ENCODE data around the gene STARD5. TPM values are rescaled to one million over a fixed set of nuclear protein-coding genes. Genes with fewer than 3 reads are reported as not detected.

The STARD5 gene
- total RNA-seq, 4 donors from 2014 or later: 1.5 to 11.3 (median 8.5) TPM

DNA sequence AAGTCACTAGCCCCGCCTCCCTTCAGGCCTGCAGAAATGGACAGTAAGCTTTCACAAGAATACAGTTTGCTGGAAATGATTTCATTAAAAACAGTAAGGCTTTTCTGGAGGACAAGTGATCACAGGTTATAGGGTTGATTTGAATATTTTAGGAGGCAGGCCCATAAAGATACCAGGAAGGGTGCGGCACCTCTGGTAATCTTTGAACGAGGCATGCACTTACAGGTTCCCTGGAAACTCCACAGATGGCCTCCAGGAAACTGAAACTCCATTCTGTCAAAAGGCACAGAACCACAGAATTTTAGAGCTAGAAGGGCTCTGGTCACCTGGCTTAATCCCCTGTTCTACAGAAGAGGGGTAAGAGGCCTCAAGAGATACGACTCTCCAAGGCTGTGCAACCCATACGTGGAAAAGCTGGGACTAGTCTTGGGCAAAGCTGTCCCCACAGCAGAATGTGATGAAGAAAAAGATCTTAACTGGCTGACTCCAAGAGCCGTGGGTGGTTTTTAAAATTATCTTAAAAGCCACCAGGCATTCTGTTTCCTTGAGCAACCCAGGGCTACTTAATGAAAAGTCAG is 1.2 kb downstream of the STARD5 start:
- no peak for TF ChIP-seq POLR2A (IDR thresholded peaks at IDR 0.05)
- TF ChIP-seq, protein P1, sequence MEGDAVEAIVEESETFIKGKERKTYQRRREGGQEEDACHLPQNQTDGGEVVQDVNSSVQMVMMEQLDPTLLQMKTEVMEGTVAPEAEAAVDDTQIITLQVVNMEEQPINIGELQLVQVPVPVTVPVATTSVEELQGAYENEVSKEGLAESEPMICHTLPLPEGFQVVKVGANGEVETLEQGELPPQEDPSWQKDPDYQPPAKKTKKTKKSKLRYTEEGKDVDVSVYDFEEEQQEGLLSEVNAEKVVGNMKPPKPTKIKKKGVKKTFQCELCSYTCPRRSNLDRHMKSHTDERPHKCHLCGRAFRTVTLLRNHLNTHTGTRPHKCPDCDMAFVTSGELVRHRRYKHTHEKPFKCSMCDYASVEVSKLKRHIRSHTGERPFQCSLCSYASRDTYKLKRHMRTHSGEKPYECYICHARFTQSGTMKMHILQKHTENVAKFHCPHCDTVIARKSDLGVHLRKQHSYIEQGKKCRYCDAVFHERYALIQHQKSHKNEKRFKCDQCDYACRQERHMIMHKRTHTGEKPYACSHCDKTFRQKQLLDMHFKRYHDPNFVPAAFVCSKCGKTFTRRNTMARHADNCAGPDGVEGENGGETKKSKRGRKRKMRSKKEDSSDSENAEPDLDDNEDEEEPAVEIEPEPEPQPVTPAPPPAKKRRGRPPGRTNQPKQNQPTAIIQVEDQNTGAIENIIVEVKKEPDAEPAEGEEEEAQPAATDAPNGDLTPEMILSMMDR (IDR thresholded peaks at IDR 0.05): no peak
- H3K4me1 ChIP-seq: peaks cover 11 to 16% of the 10 kb centered on the region in 2 donors
- H3K27me3 ChIP-seq: no peaks in the 10 kb centered on the region
- no peak for DNase-seq
- 87 to 89% methylated on average over 6 of the region's 6 CpGs for WGBS, 2 donors
- H3K27ac ChIP-seq: no peak overlapping the region
- no peaks in the 10 kb centered on the region for H3K9me3 ChIP-seq
- H3K4me3 ChIP-seq (replicated peaks in 1 of 3): no peak overlapping the region
- intact Hi-C loops (cut with DNase I): no loop called here
- peaks cover 6 to 13% of the 10 kb centered on the region in 2 donors for H3K36me3 ChIP-seq

DNA sequence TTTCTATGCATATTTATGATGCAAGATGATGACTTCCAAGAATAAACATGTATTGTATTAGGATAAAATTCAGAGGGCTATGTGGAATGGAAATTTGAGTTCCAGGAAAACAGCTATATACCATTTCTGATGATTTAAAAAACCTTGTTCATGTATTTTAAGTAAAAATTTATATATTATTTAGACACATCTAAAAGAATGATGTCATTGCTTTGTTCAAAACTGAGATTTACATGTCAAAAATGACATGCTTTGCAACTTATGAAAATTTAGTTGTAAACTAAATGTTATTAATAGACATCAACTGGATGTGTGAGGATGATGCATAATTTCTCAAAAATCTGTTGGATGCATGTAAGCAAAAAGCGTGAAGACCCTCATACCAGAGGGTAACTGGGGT is 2.3 kb downstream of the STARD5 start:
- no peak for TF ChIP-seq POLR2A (IDR thresholded peaks at IDR 0.05)
- TF ChIP-seq, protein P1 (IDR thresholded peaks at IDR 0.05): no peak
- intact Hi-C loops (cut with DNase I): no loop called here
- DNase-seq: no peak
- no peaks in the 10 kb centered on the region for H3K9me3 ChIP-seq
- peaks cover 8 to 19% of the 10 kb centered on the region in 2 donors for H3K36me3 ChIP-seq
- no peak overlapping the region for H3K27ac ChIP-seq
- no peaks in the 10 kb centered on the region for H3K27me3 ChIP-seq
- H3K4me1 ChIP-seq: peaks cover 11 to 16% of the 10 kb centered on the region in 2 donors
- no peak overlapping the region for H3K4me3 ChIP-seq (replicated peaks in 1 of 3)
- 93 to 97% methylated on average over 1 of the region's 1 CpG for WGBS, 2 donors

DNA sequence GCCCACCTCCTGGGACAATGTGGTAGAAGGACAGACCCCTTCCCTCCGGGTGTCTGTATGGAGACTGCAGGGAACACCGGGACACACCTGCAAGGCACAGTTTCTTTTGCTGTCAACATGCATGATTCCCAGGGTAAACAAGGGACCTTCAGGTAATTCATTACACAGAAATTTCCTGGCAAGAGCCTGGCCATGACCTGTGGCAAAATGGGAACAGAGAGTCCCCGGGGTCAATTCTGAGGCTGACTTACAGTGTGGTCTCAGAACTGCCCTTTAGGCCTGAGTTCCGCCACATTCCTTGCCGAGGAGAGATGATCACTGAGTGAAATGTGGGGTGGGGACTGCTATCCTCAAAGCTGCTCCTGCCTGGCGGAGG is 6.3 kb downstream of the STARD5 start:
- Histone ChIP-seq H3K27ac (no peak overlapping the region), H3K9me3 (no peaks in the 10 kb centered on the region), H3K36me3 (peaks cover 8 to 19% of the 10 kb centered on the region in 2 donors), H3K27me3 (no peaks in the 10 kb centered on the region), H3K4me1 (peaks cover 0 to 10% of the 10 kb centered on the region in 2 donors), H3K4me3 (replicated peaks in 1 of 3) (no peak overlapping the region)
- no peak for DNase-seq
- TF ChIP-seq, protein P1 (IDR thresholded peaks at IDR 0.05): no peak
- intact Hi-C loops (cut with DNase I): no loop called here
- 91 to 97% methylated on average over 4 to 6 of the region's 6 CpGs for WGBS, 2 donors

DNA sequence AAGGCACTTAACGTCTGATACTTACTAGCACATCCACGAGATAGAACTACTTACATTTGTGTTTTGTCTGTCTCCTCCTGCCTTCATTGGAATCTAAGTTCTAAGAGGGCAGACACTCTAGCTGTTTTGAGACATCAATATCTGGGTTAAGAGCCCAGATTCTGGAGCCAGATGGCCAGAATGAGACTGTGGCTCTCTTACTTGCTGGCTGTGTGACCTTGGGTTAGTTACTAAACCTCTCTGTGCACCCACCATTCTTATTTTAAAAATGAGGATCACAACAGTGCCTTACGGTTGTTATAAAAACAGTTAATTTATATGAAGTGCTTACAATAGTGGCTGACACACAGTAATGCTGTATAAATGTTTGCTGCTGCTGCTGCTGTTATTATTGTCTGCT is 7.7 kb downstream of the STARD5 start:
- Histone ChIP-seq H3K9me3 (no peaks in the 10 kb centered on the region), H3K27ac (no peak overlapping the region), H3K36me3 (peaks cover 8 to 23% of the 10 kb centered on the region in 2 donors), H3K4me3 (replicated peaks in 1 of 3) (no peak overlapping the region), H3K27me3 (no peaks in the 10 kb centered on the region), H3K4me1 (peaks cover 0 to 12% of the 10 kb centered on the region in 2 donors)
- no peak for TF ChIP-seq POLR2A (IDR thresholded peaks at IDR 0.05)
- TF ChIP-seq, protein P1 (IDR thresholded peaks at IDR 0.05): no peak
- intact Hi-C loops (cut with DNase I): no loop called here
- 89 to 90% methylated on average over 3 of the region's 3 CpGs for WGBS, 2 donors
- DNase-seq: no peak

DNA sequence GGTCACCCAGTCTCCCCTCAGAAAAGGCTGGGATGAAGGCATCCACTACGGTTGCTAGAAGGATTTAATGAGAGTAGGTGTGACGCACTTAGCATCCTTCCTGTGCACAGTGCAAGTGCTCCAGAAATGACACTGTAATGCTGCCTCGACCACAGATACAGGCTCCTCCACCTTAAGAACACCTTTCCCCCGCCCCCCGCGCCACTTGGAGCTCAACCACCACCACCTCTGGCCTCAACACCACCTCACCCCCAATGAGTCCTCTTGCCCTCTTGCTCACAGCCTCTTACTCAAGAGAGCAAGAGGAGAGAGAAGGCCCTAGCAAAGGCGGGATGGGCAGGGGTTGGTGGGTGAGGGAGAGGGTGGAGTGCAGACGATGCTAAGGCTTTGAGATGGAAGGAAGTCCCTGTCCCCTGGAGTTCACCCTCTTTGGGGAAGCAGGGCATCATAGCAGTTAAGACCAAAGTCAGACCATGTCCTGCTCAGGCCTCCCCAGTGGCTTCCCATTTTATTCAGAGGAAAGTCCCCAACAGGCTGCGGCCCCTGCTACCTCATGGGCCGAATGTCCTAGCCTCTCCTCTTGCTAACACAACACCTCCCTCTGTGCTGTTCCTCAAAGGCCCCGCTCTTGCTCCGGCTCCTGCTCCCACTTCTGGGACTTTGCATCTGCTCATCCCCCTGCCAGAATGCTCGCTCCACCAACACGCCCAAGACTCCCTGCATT is 8.3 kb downstream of the STARD5 start:
- H3K27me3 ChIP-seq: no peaks in the 10 kb centered on the region
- no peak for DNase-seq
- no peak overlapping the region for H3K4me3 ChIP-seq (replicated peaks in 1 of 3)
- H3K27ac ChIP-seq: no peak overlapping the region
- peaks cover 0 to 15% of the 10 kb centered on the region in 2 donors for H3K4me1 ChIP-seq
- intact Hi-C loops (cut with DNase I): no loop called here
- H3K36me3 ChIP-seq: peaks cover 8 to 21% of the 10 kb centered on the region in 2 donors
- no peaks in the 10 kb centered on the region for H3K9me3 ChIP-seq
- WGBS, 2 donors: 92 to 93% methylated on average over 14 of the region's 14 CpGs
- TF ChIP-seq POLR2A (IDR thresholded peaks at IDR 0.05): no peak
- TF ChIP-seq, protein P1 (IDR thresholded peaks at IDR 0.05): no peak
